IPS-18c (cell line): ENCODE measurements around the gene CCDC51.

ENCODE experiments used
- H3K4me3 ChIP-seq: 2 replicates; pipeline ENCODE4 v1.7.0; 2013; ENCODE audit warnings: low read depth, mild to moderate bottlenecking, low read length, moderate library complexity; ENCODE audit not compliant: insufficient read depth
- H3K9me3 ChIP-seq: one replicate; pipeline ENCODE4 v1.6.1; 2013; ENCODE audit warnings: mild to moderate bottlenecking, low read length, moderate library complexity; ENCODE audit not compliant: control insufficient read depth, insufficient read depth

The CCDC51 gene

GRCh38 chr3:48416091-48416505 lies 23.8 kb downstream of the CCDC51 start:
- H3K9me3 ChIP-seq: no peaks in the 10 kb centered on the region

GRCh38 chr3:48415251-48415953 lies 24.5 kb downstream of the CCDC51 start:
- no peak overlapping the region for H3K4me3 ChIP-seq
- H3K9me3 ChIP-seq: no peaks in the 10 kb centered on the region

More at GRCh38 chr3:48416091-48416505, 23.8 kb downstream of the CCDC51 start:
- no peak overlapping the region for H3K4me3 ChIP-seq

- no peak overlapping the region for H3K4me3 ChIP-seq
- H3K9me3 ChIP-seq: no peaks in the 10 kb centered on the region
Measured at GRCh38 chr3:48414376-48415250, 25.3 kb downstream of the CCDC51 start.

- Histone ChIP-seq H3K9me3 (no peaks in the 10 kb centered on the region), H3K4me3 (no peak overlapping the region)
Measured at GRCh38 chr3:48413611-48414010, 26.3 kb downstream of the CCDC51 start.

GRCh38 chr3:48413086-48413485 lies 26.8 kb downstream of the CCDC51 start:
- Histone ChIP-seq H3K9me3 (no peaks in the 10 kb centered on the region), H3K4me3 (no peak overlapping the region)

GRCh38 chr3:48412375-48413001 lies 27.4 kb downstream of the CCDC51 start:
- no peak overlapping the region for H3K4me3 ChIP-seq

GRCh38 chr3:48411606-48412374 lies 28.1 kb downstream of the CCDC51 start:
- no peak overlapping the region for H3K4me3 ChIP-seq
- no peaks in the 10 kb centered on the region for H3K9me3 ChIP-seq

More at GRCh38 chr3:48412375-48413001, 27.4 kb downstream of the CCDC51 start:
- H3K9me3 ChIP-seq: no peaks in the 10 kb centered on the region

GRCh38 chr3:48411041-48411588 lies 28.8 kb downstream of the CCDC51 start:
- Histone ChIP-seq H3K4me3 (no peak overlapping the region), H3K9me3 (no peaks in the 10 kb centered on the region)

GRCh38 chr3:48410205-48411040 lies 29.5 kb downstream of the CCDC51 start:
- no peaks in the 10 kb centered on the region for H3K9me3 ChIP-seq
- no peak overlapping the region for H3K4me3 ChIP-seq

- no peaks in the 10 kb centered on the region for H3K9me3 ChIP-seq
- no peak overlapping the region for H3K4me3 ChIP-seq
Measured at GRCh38 chr3:48409291-48410201, 30.4 kb downstream of the CCDC51 start.

- Histone ChIP-seq H3K4me3 (no peak overlapping the region), H3K9me3 (no peaks in the 10 kb centered on the region)
Measured at GRCh38 chr3:48408823-48409281, 31.1 kb downstream of the CCDC51 start.

- no peaks in the 10 kb centered on the region for H3K9me3 ChIP-seq
- H3K4me3 ChIP-seq: no peak overlapping the region
Measured at GRCh38 chr3:48407542-48408099, 32.3 kb downstream of the CCDC51 start.

- no peaks in the 10 kb centered on the region for H3K9me3 ChIP-seq
- no peak overlapping the region for H3K4me3 ChIP-seq
Measured at GRCh38 chr3:48406443-48407431, 33.2 kb downstream of the CCDC51 start.

- H3K9me3 ChIP-seq: no peaks in the 10 kb centered on the region
Measured at GRCh38 chr3:48405971-48406370, 33.9 kb downstream of the CCDC51 start.

More at GRCh38 chr3:48405971-48406370, 33.9 kb downstream of the CCDC51 start:
- no peak overlapping the region for H3K4me3 ChIP-seq
